ENCODE data around the gene SEZ6L. TPM values are rescaled to one million over a fixed set of nuclear protein-coding genes. Genes with fewer than 3 reads are reported as not detected.

Gene SEZ6L
- polyA plus RNA-seq, 2 of the 4 experiments (the other 2 are of a cell fraction): not detected

DNA sequence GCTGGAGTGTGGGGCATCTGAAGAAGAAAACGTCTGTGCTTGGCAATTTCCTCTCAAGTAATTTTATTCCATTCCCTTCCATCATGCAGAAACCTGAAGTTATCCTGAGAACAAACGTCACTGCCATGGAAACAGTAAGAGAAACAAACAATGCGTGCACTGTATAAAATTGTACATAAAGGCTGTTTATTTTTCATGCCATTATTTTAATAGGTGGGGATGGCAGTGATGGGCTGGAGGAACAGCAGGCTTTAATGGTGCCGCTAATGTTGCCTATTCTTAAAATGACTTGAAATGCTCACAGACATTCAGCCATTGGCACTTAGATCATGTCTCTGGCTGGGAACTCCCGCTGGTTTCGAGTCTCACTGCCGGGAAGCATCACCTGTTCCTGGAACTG, 7.5 kb upstream of the SEZ6L start (continued):
- TF ChIP-seq KDM5A (IDR thresholded peaks at IDR 0.05) (no peak), ZFP36 (IDR thresholded peaks at IDR 0.05; ENCODE audit: borderline replicate concordance, partially characterized antibody) (no peak), TP53 (CRISPR knock-in tag; IDR thresholded peaks at IDR 0.05) (no peak), NPAS2 (CRISPR knock-in tag; IDR thresholded peaks at IDR 0.05; ENCODE audit: borderline replicate concordance) (no peak), BHLHE40 (IDR thresholded peaks at IDR 0.05; ENCODE audit: low read depth, low read length) (no peak), CEBPB (IDR thresholded peaks at IDR 0.05) (no peak), EHF (CRISPR knock-in tag; IDR thresholded peaks at IDR 0.05) (no peak), RFX5 (IDR thresholded peaks at IDR 0.05) (no peak), HMGXB4 (CRISPR knock-in tag; IDR thresholded peaks at IDR 0.05; ENCODE audit: borderline replicate concordance) (no peak)
- TF ChIP-seq, protein P1, sequence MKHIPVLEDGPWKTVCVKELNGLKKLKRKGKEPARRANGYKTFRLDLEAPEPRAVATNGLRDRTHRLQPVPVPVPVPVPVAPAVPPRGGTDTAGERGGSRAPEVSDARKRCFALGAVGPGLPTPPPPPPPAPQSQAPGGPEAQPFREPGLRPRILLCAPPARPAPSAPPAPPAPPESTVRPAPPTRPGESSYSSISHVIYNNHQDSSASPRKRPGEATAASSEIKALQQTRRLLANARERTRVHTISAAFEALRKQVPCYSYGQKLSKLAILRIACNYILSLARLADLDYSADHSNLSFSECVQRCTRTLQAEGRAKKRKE (CRISPR knock-in tag; IDR thresholded peaks at IDR 0.05; ENCODE audit: low read depth): no peak
- TF ChIP-seq, protein P2, sequence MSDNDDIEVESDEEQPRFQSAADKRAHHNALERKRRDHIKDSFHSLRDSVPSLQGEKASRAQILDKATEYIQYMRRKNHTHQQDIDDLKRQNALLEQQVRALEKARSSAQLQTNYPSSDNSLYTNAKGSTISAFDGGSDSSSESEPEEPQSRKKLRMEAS (IDR thresholded peaks at IDR 0.05): no peak

GRCh38 chr22:26162926-26163325, 6.3 kb upstream of the SEZ6L start:
- no peaks in the 10 kb centered on the region for H3K4me1 ChIP-seq
- ATAC-seq (no peak), FAIRE-seq (no peak), DNase-seq (ENCODE audit: low read depth in 1 of 2, low spot score in 1 of 2) (no peak)
- ChIA-PET POLR2A (no interaction called here), CTCF (no interaction called here)
- H3K4me3 ChIP-seq: no peak overlapping the region
- no peaks in the 10 kb centered on the region for H3K9me3 ChIP-seq
- no peak overlapping the region for H3K4me2 ChIP-seq
- 25% methylated on average over 4 of the region's 4 CpGs for WGBS (ENCODE audit: missing lambda C conversion rate)
- no peak overlapping the region for H3K27ac ChIP-seq
- TF ChIP-seq RCOR1 (IDR thresholded peaks at IDR 0.05; ENCODE audit: low read depth, low read length) (no peak), HOXB5 (CRISPR knock-in tag; IDR thresholded peaks at IDR 0.05) (no peak), FOSL2 (IDR thresholded peaks at IDR 0.05) (no peak), FOSL2 (CRISPR knock-in tag; IDR thresholded peaks at IDR 0.05) (no peak), HDAC2 (IDR thresholded peaks at IDR 0.05) (no peak), E2F6 (IDR thresholded peaks at IDR 0.05; ENCODE audit: borderline replicate concordance, low read depth) (no peak), HOXB13 (CRISPR knock-in tag; IDR thresholded peaks at IDR 0.05; ENCODE audit: low read depth) (no peak), HOXA7 (CRISPR knock-in tag; IDR thresholded peaks at IDR 0.05) (no peak), NR3C1 (IDR thresholded peaks at IDR 0.05) (no peak), EHF (CRISPR knock-in tag; IDR thresholded peaks at IDR 0.05) (no peak), CEBPB (IDR thresholded peaks at IDR 0.05) (no peak), MAFK (IDR thresholded peaks at IDR 0.05; ENCODE audit: partially characterized antibody) (no peak), SMC3 (IDR thresholded peaks at IDR 0.05) (no peak), CHD4 (IDR thresholded peaks at IDR 0.05; ENCODE audit: borderline replicate concordance) (no peak), NFE2L2 (conservative IDR thresholded peaks at IDR 0.05; ENCODE audit: low read length) (no peak), CBX8 (IDR thresholded peaks at IDR 0.05) (no peak), ZC3H11A (IDR thresholded peaks at IDR 0.05) (no peak), KDM5A (IDR thresholded peaks at IDR 0.05) (no peak), CHD2 (IDR thresholded peaks at IDR 0.05; ENCODE audit: low read length, partially characterized antibody) (no peak)
- TF ChIP-seq, protein P1 (CRISPR knock-in tag; IDR thresholded peaks at IDR 0.05; ENCODE audit: low read depth): no peak
- TF ChIP-seq, protein P3, sequence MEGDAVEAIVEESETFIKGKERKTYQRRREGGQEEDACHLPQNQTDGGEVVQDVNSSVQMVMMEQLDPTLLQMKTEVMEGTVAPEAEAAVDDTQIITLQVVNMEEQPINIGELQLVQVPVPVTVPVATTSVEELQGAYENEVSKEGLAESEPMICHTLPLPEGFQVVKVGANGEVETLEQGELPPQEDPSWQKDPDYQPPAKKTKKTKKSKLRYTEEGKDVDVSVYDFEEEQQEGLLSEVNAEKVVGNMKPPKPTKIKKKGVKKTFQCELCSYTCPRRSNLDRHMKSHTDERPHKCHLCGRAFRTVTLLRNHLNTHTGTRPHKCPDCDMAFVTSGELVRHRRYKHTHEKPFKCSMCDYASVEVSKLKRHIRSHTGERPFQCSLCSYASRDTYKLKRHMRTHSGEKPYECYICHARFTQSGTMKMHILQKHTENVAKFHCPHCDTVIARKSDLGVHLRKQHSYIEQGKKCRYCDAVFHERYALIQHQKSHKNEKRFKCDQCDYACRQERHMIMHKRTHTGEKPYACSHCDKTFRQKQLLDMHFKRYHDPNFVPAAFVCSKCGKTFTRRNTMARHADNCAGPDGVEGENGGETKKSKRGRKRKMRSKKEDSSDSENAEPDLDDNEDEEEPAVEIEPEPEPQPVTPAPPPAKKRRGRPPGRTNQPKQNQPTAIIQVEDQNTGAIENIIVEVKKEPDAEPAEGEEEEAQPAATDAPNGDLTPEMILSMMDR (IDR thresholded peaks at IDR 0.05): no peak

Data from A549 (cell line).